Endodermal cell (in vitro differentiated cells): ENCODE data around the gene CCDC88C. TPM values are rescaled to one million over a fixed set of nuclear protein-coding genes. Genes with fewer than 3 reads are reported as not detected.

Experiments used
- DNase-seq: peaks from one replicate; pipeline ENCODE4 v3.0.0-alpha.2; 2017
- H3K27ac ChIP-seq: 2 replicates; pipeline ENCODE4 v1.5.1; 2013; ENCODE audit warnings: mild to moderate bottlenecking, low read depth, low read length, moderate library complexity
- H3K27me3 ChIP-seq: 2 replicates; pipeline ENCODE4 v1.6.1; 2013; ENCODE audit warnings: mild to moderate bottlenecking, low read length, moderate library complexity; ENCODE audit not compliant: insufficient read depth, control insufficient read depth, poor library complexity, severe bottlenecking
- H3K36me3 ChIP-seq: 2 replicates; pipeline ENCODE4 v1.7.0; 2013; ENCODE audit warnings: mild to moderate bottlenecking, low read length, moderate library complexity; ENCODE audit not compliant: control insufficient read depth, insufficient read depth
- H3K4me1 ChIP-seq: one replicate; pipeline ENCODE4 v1.7.0; 2013; ENCODE audit warnings: low read length; ENCODE audit not compliant: control insufficient read depth, insufficient read depth
- H3K4me3 ChIP-seq: 2 replicates; pipeline ENCODE4 v1.5.1; 2013; ENCODE audit warnings: mild to moderate bottlenecking, low read length, moderate library complexity
- H3K9ac ChIP-seq: 2 replicates; pipeline ENCODE4 v1.6.1; 2013; ENCODE audit warnings: mild to moderate bottlenecking, low read length, moderate library complexity; ENCODE audit not compliant: poor library complexity, severe bottlenecking; ENCODE audit errors: extremely low read depth
- H3K9me3 ChIP-seq: 2 replicates; pipeline ENCODE4 v1.6.1; 2013; ENCODE audit warnings: mild to moderate bottlenecking, low read length, moderate library complexity; ENCODE audit not compliant: control insufficient read depth
- H3K27ac Mint-ChIP-seq: 2 replicates; pipeline ENCODE4 v1.8.0; 2020; ENCODE audit warnings: mixed read lengths
- H3K27me3 Mint-ChIP-seq: 2 replicates; pipeline ENCODE4 v1.8.0; 2021; ENCODE audit warnings: mild to moderate bottlenecking, mixed read lengths; ENCODE audit not compliant: insufficient read depth
- H3K36me3 Mint-ChIP-seq: 2 replicates; pipeline ENCODE4 v1.8.0; 2020; ENCODE audit warnings: low read depth, mixed read lengths
- H3K4me1 Mint-ChIP-seq: 2 replicates; pipeline ENCODE4 v1.8.0; 2020; ENCODE audit warnings: mixed read lengths
- H3K4me3 Mint-ChIP-seq: 2 replicates; pipeline ENCODE4 v1.8.0; 2020; ENCODE audit warnings: mild to moderate bottlenecking, moderate library complexity, mixed read lengths
- H3K9me3 Mint-ChIP-seq: 2 replicates; pipeline ENCODE4 v1.8.0; 2020; ENCODE audit warnings: mild to moderate bottlenecking, mixed read lengths
- whole genome bisulfite sequencing, 2 experiments: methylation state at CpG; one replicate each; pipeline versions ENCODE4 v1.1.5 to v1.1.7; 2013; ENCODE audit warnings: missing lambda C conversion rate in 2 of 2, mixed read lengths in 1 of 2; ENCODE audit not compliant: insufficient coverage in 1 of 2, insufficient read length in 1 of 2; 5-methylcytosine and 5-hydroxymethylcytosine counted together
- total RNA-seq, 2 donors: library from RNA; stranded (reverse); fragmentation: NEBNext Ultra II Directional in 1 of 2; extraction: Animal tissue kit (Norgen Biotek cat#: 25700) in 1 of 2; gene quantifications; 2 replicates in 1 of 2; 3 replicates in 1 of 2; pipeline ENCODE4 v1.2.1, GENCODE V29; 2021
- TF ChIP-seq, protein P1 (sequence below): fragments of 200-600 bp; sonication (generic); conservative IDR thresholded peaks from 2 replicates; pipeline ENCODE4 v1.5.0; 2021; ENCODE audit warnings: antibody characterized with exemption, mild to moderate bottlenecking

Gene CCDC88C
- total RNA-seq, 2 donors from 2014 or later = 50.0 to 50.5 TPM

DNA sequence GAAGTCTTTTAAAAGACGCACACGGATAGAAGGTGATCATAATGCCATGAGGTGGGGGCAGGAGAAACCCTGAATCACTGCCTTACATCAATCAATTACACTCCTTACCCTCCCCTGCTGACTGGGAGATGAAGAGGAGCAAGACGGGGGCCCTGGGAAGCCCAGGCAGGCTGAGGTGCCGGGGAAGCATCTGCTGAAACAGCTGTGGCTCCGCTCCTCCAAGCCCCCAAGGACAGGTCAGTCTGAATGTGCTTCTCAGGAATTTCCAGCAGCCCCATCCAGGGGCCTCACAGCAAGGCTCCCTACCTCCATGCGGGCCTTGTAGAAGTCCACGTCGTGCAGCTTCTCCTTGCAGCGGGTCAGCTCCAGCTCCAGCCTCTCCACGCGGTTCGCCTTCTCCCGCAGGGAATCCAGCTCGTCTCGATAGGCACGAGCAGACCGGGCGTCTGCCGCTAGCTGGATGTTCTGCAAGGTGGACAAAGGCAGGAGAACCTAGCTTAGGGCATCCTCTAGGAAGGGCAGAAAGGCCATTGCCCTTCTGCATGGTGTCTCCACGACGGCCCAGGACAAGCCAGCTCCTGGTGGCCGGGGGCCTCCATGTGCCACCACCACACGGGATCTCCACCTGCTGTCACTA is 79.8 kb downstream of the CCDC88C start:
- WGBS, 2 experiments = 96 to 97% methylated on average over 21 to 23 of the region's 23 CpGs

DNA sequence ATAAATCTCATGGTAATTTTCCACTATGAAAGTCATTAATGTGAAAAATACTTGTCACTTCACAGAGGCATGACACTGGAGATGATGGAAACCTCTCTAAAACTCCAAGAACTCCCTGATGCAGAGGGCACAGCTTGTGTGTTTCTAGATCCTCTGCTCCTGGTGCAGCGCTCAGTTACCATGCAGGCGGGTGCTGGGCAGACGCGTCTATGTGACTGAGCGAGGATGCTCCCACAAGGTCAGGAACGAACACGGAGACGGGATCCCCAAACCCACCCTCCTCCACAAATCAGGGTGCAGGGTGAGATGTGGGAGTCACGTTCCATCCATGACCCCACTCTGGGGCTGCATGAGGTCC is 81.5 kb downstream of the CCDC88C start:
- H3K27me3 Mint-ChIP-seq = no peaks in the 10 kb centered on the region
- TF ChIP-seq, protein P1, sequence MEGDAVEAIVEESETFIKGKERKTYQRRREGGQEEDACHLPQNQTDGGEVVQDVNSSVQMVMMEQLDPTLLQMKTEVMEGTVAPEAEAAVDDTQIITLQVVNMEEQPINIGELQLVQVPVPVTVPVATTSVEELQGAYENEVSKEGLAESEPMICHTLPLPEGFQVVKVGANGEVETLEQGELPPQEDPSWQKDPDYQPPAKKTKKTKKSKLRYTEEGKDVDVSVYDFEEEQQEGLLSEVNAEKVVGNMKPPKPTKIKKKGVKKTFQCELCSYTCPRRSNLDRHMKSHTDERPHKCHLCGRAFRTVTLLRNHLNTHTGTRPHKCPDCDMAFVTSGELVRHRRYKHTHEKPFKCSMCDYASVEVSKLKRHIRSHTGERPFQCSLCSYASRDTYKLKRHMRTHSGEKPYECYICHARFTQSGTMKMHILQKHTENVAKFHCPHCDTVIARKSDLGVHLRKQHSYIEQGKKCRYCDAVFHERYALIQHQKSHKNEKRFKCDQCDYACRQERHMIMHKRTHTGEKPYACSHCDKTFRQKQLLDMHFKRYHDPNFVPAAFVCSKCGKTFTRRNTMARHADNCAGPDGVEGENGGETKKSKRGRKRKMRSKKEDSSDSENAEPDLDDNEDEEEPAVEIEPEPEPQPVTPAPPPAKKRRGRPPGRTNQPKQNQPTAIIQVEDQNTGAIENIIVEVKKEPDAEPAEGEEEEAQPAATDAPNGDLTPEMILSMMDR = no peak
- Histone ChIP-seq H3K9me3 (no peaks in the 10 kb centered on the region), H3K4me3 (no peak overlapping the region), H3K36me3 (peaks cover 28% of the 10 kb centered on the region), H3K27ac (no peak overlapping the region), H3K9ac (no peak overlapping the region), H3K27me3 (no peaks in the 10 kb centered on the region), H3K4me1 (no peaks in the 10 kb centered on the region)
- no peaks in the 10 kb centered on the region for H3K4me1 Mint-ChIP-seq
- H3K9me3 Mint-ChIP-seq = no peaks in the 10 kb centered on the region
- no peak overlapping the region for H3K27ac Mint-ChIP-seq
- H3K36me3 Mint-ChIP-seq = peaks cover 36% of the 10 kb centered on the region
- no peak for DNase-seq
- WGBS, 2 experiments = 93 to 100% methylated on average over 1 to 9 of the region's 9 CpGs
- no peak overlapping the region for H3K4me3 Mint-ChIP-seq

More for the DNA sequence above, 79.8 kb downstream of the CCDC88C start:
- TF ChIP-seq, protein P1 = no peak
- H3K9me3 Mint-ChIP-seq = no peaks in the 10 kb centered on the region
- no peak for DNase-seq
- peaks cover 28% of the 10 kb centered on the region for H3K36me3 ChIP-seq
- H3K9me3 ChIP-seq = no peaks in the 10 kb centered on the region
- H3K4me3 ChIP-seq = no peak overlapping the region
- no peaks in the 10 kb centered on the region for H3K27me3 ChIP-seq
- H3K36me3 Mint-ChIP-seq = peaks cover 40% of the 10 kb centered on the region
- no peak overlapping the region for H3K27ac Mint-ChIP-seq
- no peak overlapping the region for H3K27ac ChIP-seq
- no peak overlapping the region for H3K9ac ChIP-seq
- no peaks in the 10 kb centered on the region for H3K4me1 Mint-ChIP-seq
- H3K4me3 Mint-ChIP-seq = no peak overlapping the region
- no peaks in the 10 kb centered on the region for H3K27me3 Mint-ChIP-seq
- H3K4me1 ChIP-seq = no peaks in the 10 kb centered on the region

DNA sequence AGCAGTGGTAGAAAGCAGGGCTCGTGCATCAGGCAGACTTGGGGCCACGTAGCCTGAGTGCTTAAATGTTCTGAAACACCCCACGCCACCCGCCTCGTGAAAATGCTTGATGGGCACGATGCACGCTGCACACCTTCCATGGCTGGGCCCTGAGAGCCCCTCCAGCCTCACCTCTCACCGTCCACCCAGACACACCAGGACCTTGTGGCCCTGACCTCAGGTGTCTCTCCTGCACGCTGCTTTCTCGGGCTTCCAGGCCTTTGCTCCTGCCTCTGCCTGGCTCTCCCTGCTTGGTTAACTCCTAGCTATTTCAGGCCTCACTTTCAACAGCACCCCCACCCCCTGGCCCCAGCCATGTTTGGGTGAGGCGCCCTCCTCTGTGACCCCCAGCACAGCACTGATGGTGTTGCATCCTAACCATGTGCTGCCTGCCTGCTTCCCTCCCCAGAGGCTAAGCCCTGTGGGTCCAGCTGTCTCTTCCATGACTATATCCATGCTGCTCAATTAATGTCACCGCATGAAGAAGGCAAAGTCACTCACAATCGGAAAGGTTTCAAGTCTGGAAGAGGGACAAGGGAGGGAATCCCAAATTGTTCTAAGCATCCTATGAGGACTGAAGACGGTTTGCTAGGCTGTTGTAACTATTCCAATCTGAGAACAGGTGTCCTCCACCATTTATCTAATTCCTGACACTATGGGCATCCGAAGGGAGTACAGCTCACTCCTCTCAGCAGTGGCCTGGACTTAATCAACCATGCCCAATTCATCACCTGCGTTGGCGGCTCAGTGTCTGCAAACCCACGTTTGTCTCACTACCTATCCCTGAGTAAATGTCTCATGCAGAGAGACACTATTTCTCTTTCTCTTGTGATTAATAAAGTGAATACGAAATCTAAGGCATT is 82.2 kb downstream of the CCDC88C start:
- TF ChIP-seq, protein P1 = no peak
- Histone ChIP-seq H3K4me1 (no peaks in the 10 kb centered on the region), H3K9ac (no peak overlapping the region), H3K4me3 (no peak overlapping the region), H3K9me3 (no peaks in the 10 kb centered on the region), H3K36me3 (peaks cover 28% of the 10 kb centered on the region), H3K27ac (no peak overlapping the region), H3K27me3 (no peaks in the 10 kb centered on the region)
- 90 to 94% methylated on average over 14 to 19 of the region's 19 CpGs for WGBS, 2 experiments
- Mint-ChIP-seq H3K36me3 (peaks cover 34% of the 10 kb centered on the region), H3K4me1 (no peaks in the 10 kb centered on the region), H3K4me3 (no peak overlapping the region), H3K27ac (no peak overlapping the region), H3K27me3 (no peaks in the 10 kb centered on the region), H3K9me3 (no peaks in the 10 kb centered on the region)
- no peak for DNase-seq
